ENCODE results near the gene WDR46. TPM values are rescaled to one million over a fixed set of nuclear protein-coding genes. Genes with fewer than 3 reads are reported as not detected.

WDR46 gene
- total and polyA plus RNA-seq, 10 of the 15 experiments (the other 5 are each of a cell fraction or from before 2014, with no cell fraction given), result 10.1 to 147 (median 86.0) TPM

DNA sequence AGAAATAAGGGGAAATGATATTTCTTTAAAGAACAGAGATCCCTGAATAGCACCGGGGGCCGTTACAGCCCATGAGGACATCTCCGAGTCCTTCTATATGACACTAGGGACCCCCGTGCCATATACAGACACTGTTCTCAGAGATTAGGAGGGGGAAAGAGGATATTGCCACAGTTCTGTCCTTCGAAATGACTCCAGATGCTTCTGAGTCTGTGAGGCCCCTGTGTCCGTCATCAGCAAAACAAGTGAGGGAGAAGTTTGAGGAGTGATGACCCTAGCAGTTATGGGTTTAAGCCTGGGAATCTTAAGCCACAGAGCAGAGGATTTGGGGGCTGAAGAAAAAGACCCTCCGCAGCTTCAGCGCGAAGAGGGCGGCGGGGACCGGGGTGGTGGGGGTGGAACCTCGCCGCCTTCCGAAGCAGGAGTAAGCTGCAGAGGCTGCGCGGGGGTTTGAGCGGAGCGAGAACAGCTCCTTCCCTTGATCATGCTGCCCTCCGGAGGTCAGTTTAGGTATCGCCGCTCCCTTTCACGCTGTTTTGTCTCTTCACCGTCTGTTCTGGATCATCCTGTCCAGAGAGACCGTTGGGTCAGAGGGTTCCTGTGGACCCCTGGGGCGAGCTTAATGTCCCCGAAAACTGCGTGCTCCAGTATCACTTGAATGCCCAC is 40.9 kb downstream of the WDR46 start:
- Histone ChIP-seq H3K9ac (ENCODE audit: control insufficient read depth, insufficient read depth, low read length) (peak overlapping the region; percentile 42; the same call in 1 of the 2 replicates), H3K27me3 (replicated peaks in 1 of 2; ENCODE audit: control insufficient read depth in 2 of 2, insufficient read depth in 2 of 2, low read length in 1 of 2) (no peaks in the 10 kb centered on the region), H3K4me3 (peak overlapping the region; percentile 78), H3K4me1 (ENCODE audit: control insufficient read depth, insufficient read depth, low read length) (peaks cover 10% of the 10 kb centered on the region), H2AFZ (ENCODE audit: control insufficient read depth, low read depth, low read length) (peak overlapping the region; percentile 84), H4K20me1 (ENCODE audit: control insufficient read depth, insufficient read depth) (no peaks in the 10 kb centered on the region), H3K27ac (ENCODE audit: control insufficient read depth, insufficient read depth) (peak overlapping the region; percentile 51), H3K9me3 (replicated peaks; ENCODE audit: control insufficient read depth, insufficient read depth, low read length) (no peaks in the 10 kb centered on the region), H3K36me3 (ENCODE audit: control insufficient read depth in 2 of 2, insufficient read depth in 2 of 2, low read length in 1 of 2) (peaks cover 2 to 12% of the 10 kb centered on the region in 2 experiments; a peak in 2 of 4 replicates), H3K4me2 (ENCODE audit: control insufficient read depth, insufficient read depth) (peak overlapping the region; percentile 96), H3K79me2 (ENCODE audit: control insufficient read depth, insufficient read depth, low read length) (peaks cover 13% of the 10 kb centered on the region)
- ChIA-PET SMC1A (ENCODE audit: uncharacterized antibody, unreplicated experiment) (interaction anchor here (0.7 to 4.2 kb wide), 25 partner anchors 18 to 362 kb away, joined by 3 to 34 read pairs (median 5); partner anchors contain the start of genes HLA-DMA, HLA-DOA, RPS18 and VPS52), RAD21 (ENCODE audit: unreplicated experiment) (interaction anchor here (0.5 to 3.5 kb wide), 29 partner anchors 9 to 406 kb away, joined by 3 to 25 read pairs (median 7); partner anchors contain the start of genes HLA-DMA, HLA-DPA1, HLA-DPB1 and HSD17B8), POLR2A (interaction anchor here (0.5 to 5.2 kb wide), 23 partner anchors 23 to 1347 kb away, joined by 3 to 40 read pairs (median 5); partner anchors contain the start of genes B3GALT4, HLA-DPA1, HLA-DPB1 and PFDN6), CTCF (interaction anchor here (0.6 to 5.5 kb wide), 58 partner anchors 8 to 524 kb away, joined by 3 to 53 read pairs (median 6); partner anchors contain the start of genes B3GALT4, HLA-DPB1, HSD17B8 and RGL2)
- ATAC-seq (peak; percentile 72), FAIRE-seq (peak; percentile 91), DNase-seq (ENCODE audit: low read depth, low spot score) (peak; percentile 67)
- WGBS (ENCODE audit: insufficient coverage, insufficient replicate concordance, low lambda C conversion rate, missing lambda C conversion rate), result under 1% methylated on average over 24 of the region's 28 CpGs
- in situ Hi-C loops (cut with MboI) (loop anchor here (5.0 kb wide), 2 partner anchors 131 to 246 kb away; no protein-coding TSS in a partner anchor), intact Hi-C loops (cut with micrococcal nuclease; ENCODE audit: unreplicated experiment) (loop anchor here (1.0 to 5.0 kb wide), 4 partner anchors 43 to 246 kb away; no protein-coding TSS in a partner anchor)
- no TSS peak for BruUV-seq (replicated peaks)
- TF ChIP-seq CTCF (IDR thresholded peaks at IDR 0.05 in 2 of 3, conservative IDR thresholded peaks at IDR 0.05 in 1 of 3; ENCODE audit: control insufficient read depth in 2 of 3, extremely low read depth in 1 of 3, insufficient read depth in 1 of 3, low read depth in 3 of 3, low read length in 3 of 3) (peak; percentile 91 to 94 (median 92)), CBFB (IDR thresholded peaks at IDR 0.05; ENCODE audit: low read depth) (no peak), IRF4 (IDR thresholded peaks at IDR 0.05; ENCODE audit: low read depth, low read length) (0 out of 2 replicates have a peak, but pooled peaks have one; percentile 33), RAD21 (IDR thresholded peaks at IDR 0.05; ENCODE audit: insufficient read depth, low read depth, low read length) (peak; percentile 92), SMARCA5 (IDR thresholded peaks at IDR 0.05) (peak; percentile 81; the same call in 1 of the 2 replicates), CHD1 (IDR thresholded peaks at IDR 0.05; ENCODE audit: low read depth, low read length) (no peak), MTA2 (IDR thresholded peaks at IDR 0.05; ENCODE audit: low read depth) (no peak), NBN (IDR thresholded peaks at IDR 0.05) (peak; percentile 45; the same call in 1 of the 2 replicates), NRF1 (conservative IDR thresholded peaks at IDR 0.05; ENCODE audit: low read depth, low read length) (peak; percentile 27; the same call in 1 of the 2 replicates)
- TF ChIP-seq, protein P1, sequence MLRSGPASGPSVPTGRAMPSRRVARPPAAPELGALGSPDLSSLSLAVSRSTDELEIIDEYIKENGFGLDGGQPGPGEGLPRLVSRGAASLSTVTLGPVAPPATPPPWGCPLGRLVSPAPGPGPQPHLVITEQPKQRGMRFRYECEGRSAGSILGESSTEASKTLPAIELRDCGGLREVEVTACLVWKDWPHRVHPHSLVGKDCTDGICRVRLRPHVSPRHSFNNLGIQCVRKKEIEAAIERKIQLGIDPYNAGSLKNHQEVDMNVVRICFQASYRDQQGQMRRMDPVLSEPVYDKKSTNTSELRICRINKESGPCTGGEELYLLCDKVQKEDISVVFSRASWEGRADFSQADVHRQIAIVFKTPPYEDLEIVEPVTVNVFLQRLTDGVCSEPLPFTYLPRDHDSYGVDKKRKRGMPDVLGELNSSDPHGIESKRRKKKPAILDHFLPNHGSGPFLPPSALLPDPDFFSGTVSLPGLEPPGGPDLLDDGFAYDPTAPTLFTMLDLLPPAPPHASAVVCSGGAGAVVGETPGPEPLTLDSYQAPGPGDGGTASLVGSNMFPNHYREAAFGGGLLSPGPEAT (IDR thresholded peaks at IDR 0.05; ENCODE audit: low read depth), result no peak; the same call in 1 of the 2 replicates
- TF ChIP-seq, protein P2, sequence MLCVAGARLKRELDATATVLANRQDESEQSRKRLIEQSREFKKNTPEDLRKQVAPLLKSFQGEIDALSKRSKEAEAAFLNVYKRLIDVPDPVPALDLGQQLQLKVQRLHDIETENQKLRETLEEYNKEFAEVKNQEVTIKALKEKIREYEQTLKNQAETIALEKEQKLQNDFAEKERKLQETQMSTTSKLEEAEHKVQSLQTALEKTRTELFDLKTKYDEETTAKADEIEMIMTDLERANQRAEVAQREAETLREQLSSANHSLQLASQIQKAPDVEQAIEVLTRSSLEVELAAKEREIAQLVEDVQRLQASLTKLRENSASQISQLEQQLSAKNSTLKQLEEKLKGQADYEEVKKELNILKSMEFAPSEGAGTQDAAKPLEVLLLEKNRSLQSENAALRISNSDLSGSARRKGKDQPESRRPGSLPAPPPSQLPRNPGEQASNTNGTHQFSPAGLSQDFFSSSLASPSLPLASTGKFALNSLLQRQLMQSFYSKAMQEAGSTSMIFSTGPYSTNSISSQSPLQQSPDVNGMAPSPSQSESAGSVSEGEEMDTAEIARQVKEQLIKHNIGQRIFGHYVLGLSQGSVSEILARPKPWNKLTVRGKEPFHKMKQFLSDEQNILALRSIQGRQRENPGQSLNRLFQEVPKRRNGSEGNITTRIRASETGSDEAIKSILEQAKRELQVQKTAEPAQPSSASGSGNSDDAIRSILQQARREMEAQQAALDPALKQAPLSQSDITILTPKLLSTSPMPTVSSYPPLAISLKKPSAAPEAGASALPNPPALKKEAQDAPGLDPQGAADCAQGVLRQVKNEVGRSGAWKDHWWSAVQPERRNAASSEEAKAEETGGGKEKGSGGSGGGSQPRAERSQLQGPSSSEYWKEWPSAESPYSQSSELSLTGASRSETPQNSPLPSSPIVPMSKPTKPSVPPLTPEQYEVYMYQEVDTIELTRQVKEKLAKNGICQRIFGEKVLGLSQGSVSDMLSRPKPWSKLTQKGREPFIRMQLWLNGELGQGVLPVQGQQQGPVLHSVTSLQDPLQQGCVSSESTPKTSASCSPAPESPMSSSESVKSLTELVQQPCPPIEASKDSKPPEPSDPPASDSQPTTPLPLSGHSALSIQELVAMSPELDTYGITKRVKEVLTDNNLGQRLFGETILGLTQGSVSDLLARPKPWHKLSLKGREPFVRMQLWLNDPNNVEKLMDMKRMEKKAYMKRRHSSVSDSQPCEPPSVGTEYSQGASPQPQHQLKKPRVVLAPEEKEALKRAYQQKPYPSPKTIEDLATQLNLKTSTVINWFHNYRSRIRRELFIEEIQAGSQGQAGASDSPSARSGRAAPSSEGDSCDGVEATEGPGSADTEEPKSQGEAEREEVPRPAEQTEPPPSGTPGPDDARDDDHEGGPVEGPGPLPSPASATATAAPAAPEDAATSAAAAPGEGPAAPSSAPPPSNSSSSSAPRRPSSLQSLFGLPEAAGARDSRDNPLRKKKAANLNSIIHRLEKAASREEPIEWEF (IDR thresholded peaks at IDR 0.05; ENCODE audit: insufficient replicate concordance, low read depth, low read length), result no peak

All from GM12878 (cell line).